ENCODE results near the gene ARL15.
"Not testable (repeated sequence)": the region's sequence is repeated elsewhere in the genome, so short reads cannot be mapped to it uniquely, and the experiment has no call there.

The ARL15 gene

GRCh38 chr5:54013556-54014194 is 296.7 kb downstream of the ARL15 start:
- DNase-seq, result no peak

GRCh38 chr5:54009828-54010227 is 300.5 kb downstream of the ARL15 start:
- DNase-seq, result no peak

GRCh38 chr5:54009357-54009756 is 301.0 kb downstream of the ARL15 start:
- DNase-seq, result no peak

- DNase-seq, result no peak
These were observed 302.3 kb downstream of the ARL15 start for GRCh38 chr5:54007827-54008777.

GRCh38 chr5:54004697-54005096 is 305.7 kb downstream of the ARL15 start:
- no peak for DNase-seq

GRCh38 chr5:54002779-54003178 is 307.6 kb downstream of the ARL15 start:
- no peak for DNase-seq

- DNase-seq, result no peak
These were observed 308.2 kb downstream of the ARL15 start for GRCh38 chr5:54001976-54002775.

GRCh38 chr5:54000011-54000410 is 310.4 kb downstream of the ARL15 start:
- no peak for DNase-seq

- DNase-seq, result no peak
These were observed 312.4 kb downstream of the ARL15 start for GRCh38 chr5:53997736-53998627.

GRCh38 chr5:53996008-53996407 is 314.4 kb downstream of the ARL15 start:
- no peak for DNase-seq

- no peak for DNase-seq
These were observed 316.2 kb downstream of the ARL15 start for GRCh38 chr5:53994148-53994547.

GRCh38 chr5:53991942-53992341 is 318.4 kb downstream of the ARL15 start:
- no peak for DNase-seq

- DNase-seq, result no peak
These were observed 323.3 kb downstream of the ARL15 start for GRCh38 chr5:53987101-53987500.

- no peak for DNase-seq
These were observed 324.6 kb downstream of the ARL15 start for GRCh38 chr5:53985796-53986195.

GRCh38 chr5:53984971-53985370 is 325.4 kb downstream of the ARL15 start:
- DNase-seq, result no peak

GRCh38 chr5:53983568-53984460 is 326.6 kb downstream of the ARL15 start:
- DNase-seq, result no peak

- not testable (repeated sequence) for DNase-seq
These were observed 328.1 kb downstream of the ARL15 start for GRCh38 chr5:53982319-53982718.

- DNase-seq, result no peak
These were observed 330.3 kb downstream of the ARL15 start for GRCh38 chr5:53980061-53980460.

GRCh38 chr5:53974021-53974420 is 336.4 kb downstream of the ARL15 start:
- DNase-seq, result no peak

GRCh38 chr5:53972314-53972713 is 338.1 kb downstream of the ARL15 start:
- DNase-seq, result no peak

- no peak for DNase-seq
These were observed 338.8 kb downstream of the ARL15 start for GRCh38 chr5:53971551-53971950.
